HL-60 (cell line): Measurements from ENCODE around the gene NINJ1.

Experiments used
- DNase-seq, 2 experiments: peaks; one replicate each; pipeline ENCODE4 v3.0.0-alpha.2; 2010 to 2020; ENCODE audit warnings: low read depth in 1 of 2, low spot score in 1 of 2
- H3K27ac ChIP-seq: fragments of 250-450 bp; sonication (Bioruptor Pico); replicated peaks from 2 replicates; pipeline ENCODE4 v1.5.1; 2020; ENCODE audit warnings: mild to moderate bottlenecking, moderate library complexity
- H3K27me3 ChIP-seq: fragments of 250-450 bp; sonication (Bioruptor Pico); 2 replicates; pipeline ENCODE4 v1.5.1; 2021; ENCODE audit warnings: mild to moderate bottlenecking, moderate library complexity; ENCODE audit not compliant: insufficient read depth, poor library complexity, severe bottlenecking
- H3K4me3 ChIP-seq: replicated peaks from 2 replicates; pipeline ENCODE4 v1.5.1; 2011; ENCODE audit warnings: mild to moderate bottlenecking, control low read depth, low read length; ENCODE audit not compliant: insufficient read depth
- CTCF ChIP-seq: IDR thresholded peaks from one replicate; pipeline ENCODE4 v1.5.1; 2011; ENCODE audit warnings: low read length, control low read depth, inconsistent platforms; ENCODE audit not compliant: insufficient read depth
- GABPA ChIP-seq: IDR thresholded peaks from 2 replicates; pipeline ENCODE4 v1.6.1; 2012; ENCODE audit warnings: low read depth
- POLR2AphosphoS5 ChIP-seq: IDR thresholded peaks from 2 replicates; pipeline ENCODE4 v1.6.1; 2012; ENCODE audit warnings: low read depth
- SPI1 ChIP-seq: IDR thresholded peaks from 2 replicates; pipeline ENCODE4 v1.6.1; 2012; ENCODE audit warnings: low read depth, mild to moderate bottlenecking, borderline replicate concordance
- TF ChIP-seq, protein P1 (sequence below): IDR thresholded peaks from 2 replicates; pipeline ENCODE4 v1.6.1; 2012; ENCODE audit warnings: low read depth; ENCODE audit not compliant: insufficient replicate concordance

The NINJ1 gene

DNA sequence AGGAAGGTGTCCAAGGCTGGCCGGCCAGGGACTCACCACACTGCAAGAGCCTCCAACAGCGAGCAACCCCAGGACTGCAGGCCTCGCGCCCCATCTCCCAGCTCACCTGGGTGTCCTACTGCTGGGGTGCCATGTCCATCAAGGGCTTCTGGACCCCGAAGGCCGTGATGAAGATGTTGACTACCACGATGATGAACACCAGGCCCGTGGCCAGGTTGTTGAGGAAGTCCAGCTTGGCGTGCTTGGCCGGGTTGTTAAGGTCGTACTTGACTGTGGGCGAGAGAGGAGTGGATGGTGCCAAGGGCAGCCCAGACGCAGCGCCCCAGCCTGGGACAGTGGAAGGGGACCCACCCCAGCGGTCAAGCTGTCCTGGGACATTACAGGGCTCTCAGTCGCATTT, 9.3 kb downstream of the NINJ1 start:
- Histone ChIP-seq H3K27ac (no peak overlapping the region), H3K27me3 (no peaks in the 10 kb centered on the region), H3K4me3 (no peak overlapping the region)
- TF ChIP-seq, protein P1, sequence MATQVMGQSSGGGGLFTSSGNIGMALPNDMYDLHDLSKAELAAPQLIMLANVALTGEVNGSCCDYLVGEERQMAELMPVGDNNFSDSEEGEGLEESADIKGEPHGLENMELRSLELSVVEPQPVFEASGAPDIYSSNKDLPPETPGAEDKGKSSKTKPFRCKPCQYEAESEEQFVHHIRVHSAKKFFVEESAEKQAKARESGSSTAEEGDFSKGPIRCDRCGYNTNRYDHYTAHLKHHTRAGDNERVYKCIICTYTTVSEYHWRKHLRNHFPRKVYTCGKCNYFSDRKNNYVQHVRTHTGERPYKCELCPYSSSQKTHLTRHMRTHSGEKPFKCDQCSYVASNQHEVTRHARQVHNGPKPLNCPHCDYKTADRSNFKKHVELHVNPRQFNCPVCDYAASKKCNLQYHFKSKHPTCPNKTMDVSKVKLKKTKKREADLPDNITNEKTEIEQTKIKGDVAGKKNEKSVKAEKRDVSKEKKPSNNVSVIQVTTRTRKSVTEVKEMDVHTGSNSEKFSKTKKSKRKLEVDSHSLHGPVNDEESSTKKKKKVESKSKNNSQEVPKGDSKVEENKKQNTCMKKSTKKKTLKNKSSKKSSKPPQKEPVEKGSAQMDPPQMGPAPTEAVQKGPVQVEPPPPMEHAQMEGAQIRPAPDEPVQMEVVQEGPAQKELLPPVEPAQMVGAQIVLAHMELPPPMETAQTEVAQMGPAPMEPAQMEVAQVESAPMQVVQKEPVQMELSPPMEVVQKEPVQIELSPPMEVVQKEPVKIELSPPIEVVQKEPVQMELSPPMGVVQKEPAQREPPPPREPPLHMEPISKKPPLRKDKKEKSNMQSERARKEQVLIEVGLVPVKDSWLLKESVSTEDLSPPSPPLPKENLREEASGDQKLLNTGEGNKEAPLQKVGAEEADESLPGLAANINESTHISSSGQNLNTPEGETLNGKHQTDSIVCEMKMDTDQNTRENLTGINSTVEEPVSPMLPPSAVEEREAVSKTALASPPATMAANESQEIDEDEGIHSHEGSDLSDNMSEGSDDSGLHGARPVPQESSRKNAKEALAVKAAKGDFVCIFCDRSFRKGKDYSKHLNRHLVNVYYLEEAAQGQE = no peak
- TF ChIP-seq POLR2AphosphoS5 (no peak), GABPA (no peak), SPI1 (no peak), CTCF (no peak)
- DNase-seq = no peak

DNA sequence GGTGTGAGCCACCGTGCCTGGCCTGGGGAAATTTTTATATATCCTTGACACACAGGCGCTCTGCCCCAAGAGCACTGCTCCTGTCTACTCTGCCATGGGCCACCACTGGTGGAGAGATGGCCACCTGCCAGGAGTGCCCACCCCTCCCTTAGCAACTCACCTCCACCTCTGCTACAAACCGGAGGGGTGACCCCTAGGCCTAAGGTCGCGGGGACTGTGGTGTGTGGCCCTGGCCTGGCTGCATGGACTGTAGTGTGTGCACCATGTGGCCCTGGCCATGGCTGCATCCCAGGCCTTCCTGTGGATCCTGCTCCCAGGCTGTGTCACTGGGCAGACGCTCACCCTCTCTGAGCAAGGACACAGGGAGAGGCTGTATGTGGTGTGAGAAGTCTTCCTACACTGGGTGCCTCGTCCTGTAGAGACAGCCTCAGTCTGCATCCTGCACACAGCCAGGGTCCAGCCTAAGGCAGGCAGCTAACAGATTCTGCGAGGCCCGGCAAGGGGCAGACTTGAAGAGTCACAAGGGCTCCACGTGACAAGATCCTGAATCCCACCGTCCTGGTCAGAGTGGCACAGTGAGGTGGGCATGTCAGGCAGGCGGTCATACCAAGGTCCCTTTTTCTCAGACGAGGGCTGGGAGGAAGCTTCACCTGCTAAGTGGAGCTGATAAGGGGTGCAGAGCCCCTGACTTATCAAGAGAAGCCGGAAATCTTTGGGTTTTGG, 10.3 kb downstream of the NINJ1 start:
- H3K27ac ChIP-seq = no peak overlapping the region
- TF ChIP-seq, protein P1 = no peak
- TF ChIP-seq POLR2AphosphoS5 (no peak), CTCF (no peak), GABPA (no peak), SPI1 (no peak)
- no peaks in the 10 kb centered on the region for H3K27me3 ChIP-seq
- no peak overlapping the region for H3K4me3 ChIP-seq
- no peak for DNase-seq

DNA sequence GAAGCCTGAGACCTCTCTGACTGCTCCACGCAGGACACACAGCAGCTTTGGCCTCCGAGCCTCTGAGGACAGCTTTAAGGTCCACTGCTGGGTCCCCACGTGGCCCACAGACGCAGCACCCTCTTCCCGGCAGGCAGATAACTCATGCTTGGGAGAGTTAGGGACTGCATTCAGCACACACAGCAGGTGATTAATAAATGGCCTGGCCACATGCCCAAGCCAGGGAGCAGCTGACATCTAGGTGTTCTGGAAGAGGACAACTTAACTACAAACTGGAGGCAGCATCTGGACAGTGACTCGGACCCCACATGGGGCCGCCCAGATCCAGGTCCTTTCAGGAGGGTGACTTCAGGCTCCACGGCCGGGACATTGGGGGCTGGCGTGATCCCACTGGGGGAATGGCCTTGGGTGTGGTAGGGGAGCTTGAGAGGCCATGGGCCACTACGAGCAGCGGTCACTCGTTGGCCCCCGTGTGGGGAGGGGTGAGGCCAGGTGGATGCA, 11.3 kb downstream of the NINJ1 start:
- DNase-seq = no peak
- Histone ChIP-seq H3K4me3 (no peak overlapping the region), H3K27ac (no peak overlapping the region), H3K27me3 (no peaks in the 10 kb centered on the region)
- TF ChIP-seq CTCF (no peak), GABPA (no peak), POLR2AphosphoS5 (no peak), SPI1 (no peak)
- TF ChIP-seq, protein P1 = no peak
